Mucosa of descending colon (tissue), 3 donors: ENCODE measurements around the gene RPL32. TPM values are rescaled to one million over a fixed set of nuclear protein-coding genes. Genes with fewer than 3 reads are reported as not detected.
"Not testable (repeated sequence)": the region's sequence is repeated elsewhere in the genome, so short reads cannot be mapped to it uniquely, and the experiment has no call there.

ENCODE experiments used
- ATAC-seq: fragments of 200-7000 bp; cut with Tn5 transposase; one replicate; pipeline ENCODE4 v1.9.1; 2020; ENCODE audit warnings: mild to moderate bottlenecking, moderate library complexity
- DNase-seq, 3 donors: peaks; one replicate each; pipeline ENCODE4 v3.0.0-alpha.2; 2020
- H3K36me3 ChIP-seq: fragments of 200-600 bp; one replicate; pipeline ENCODE4 v1.8.0; 2021; ENCODE audit warnings: low read depth, mild to moderate bottlenecking
- H3K4me1 ChIP-seq: fragments of 200-600 bp; one replicate; pipeline ENCODE4 v1.8.0; 2021; ENCODE audit warnings: low read depth, mild to moderate bottlenecking
- H3K4me3 ChIP-seq: fragments of 200-600 bp; one replicate; pipeline ENCODE4 v1.8.0; 2021; ENCODE audit warnings: mild to moderate bottlenecking
- H3K9me3 ChIP-seq: fragments of 200-600 bp; one replicate; pipeline ENCODE4 v1.8.0; 2021; ENCODE audit warnings: mild to moderate bottlenecking
- CTCF ChIP-seq: fragments of 200-600 bp; IDR thresholded peaks from one replicate; pipeline ENCODE4 v1.8.0; 2022; ENCODE audit warnings: antibody characterized with exemption, mild to moderate bottlenecking
- intact Hi-C, 2 donors: fragments of 100-400 bp; cut with DNase I in 1 of 2; cut with micrococcal nuclease in 1 of 2; formaldehyde crosslinking; loops; one replicate each; pipeline versions ENCODE4 v1.11.0 to v1.11.1; 2022; cut with DNase I, micrococcal nuclease
- total RNA-seq, 3 donors: library from RNA; stranded (reverse); fragmentation: NEBNext Ultra II Directional in 2 of 3; extraction: Animal tissue kit (Norgen Biotek cat#: 25700) in 2 of 3; gene quantifications; one replicate each; pipeline versions ENCODE4 v1.2.1 to v1.2.4, GENCODE V29; 2021 to 2023
- donor health status: DM: no; HTN: no; CAD: no; lungs with moderate emphysema.
- donor health status: DM: no; HTN: no; CAD: no.
- donor health status: DM: no; HTN: yes; CAD: no.

Gene RPL32
- total RNA-seq, 3 donors from 2014 or later: 1,042 to 1,233 (median 1,185) TPM

GRCh38 chr3:12845811-12846210 is 4.4 kb upstream of the RPL32 start:
- Histone ChIP-seq H3K4me3 (no peak overlapping the region), H3K4me1 (no peaks in the 10 kb centered on the region), H3K9me3 (no peaks in the 10 kb centered on the region), H3K36me3 (no peaks in the 10 kb centered on the region)
- ATAC-seq (no peak), DNase-seq (no peak)
- TF ChIP-seq CTCF: no peak
- intact Hi-C loops: no loop called here

GRCh38 chr3:12842469-12842868 is 1.1 kb upstream of the RPL32 start:
- intact Hi-C loops: no loop called here
- no peaks in the 10 kb centered on the region for H3K9me3 ChIP-seq
- no peak for TF ChIP-seq CTCF
- ATAC-seq (no peak), DNase-seq (no peak)
- H3K4me1 ChIP-seq: peaks cover 18% of the 10 kb centered on the region
- H3K4me3 ChIP-seq: no peak overlapping the region
- peaks cover 9% of the 10 kb centered on the region for H3K36me3 ChIP-seq

- DNase-seq (no peak), ATAC-seq (no peak)
- H3K9me3 ChIP-seq: no peaks in the 10 kb centered on the region
- H3K4me3 ChIP-seq: no peak overlapping the region
- peaks cover 18% of the 10 kb centered on the region for H3K4me1 ChIP-seq
- intact Hi-C loops: no loop called here
- no peak for TF ChIP-seq CTCF
- H3K36me3 ChIP-seq: peaks cover 9% of the 10 kb centered on the region
Observed at GRCh38 chr3:12841970-12842328, 584 bp upstream of the RPL32 start.

GRCh38 chr3:12840591-12841148 is 695 bp downstream of the RPL32 start:
- Histone ChIP-seq H3K4me1 (peaks cover 18% of the 10 kb centered on the region), H3K4me3 (peak overlapping the region; percentile 65), H3K36me3 (peaks cover 9% of the 10 kb centered on the region), H3K9me3 (no peaks in the 10 kb centered on the region)
- TF ChIP-seq CTCF: no peak
- DNase-seq (peak in 1 of 3 donors; percentile 19), ATAC-seq (peak; percentile 60)
- intact Hi-C loops: no loop called here

- intact Hi-C loops, DNase-seq, H3K9me3 ChIP-seq, ATAC-seq, H3K4me3 ChIP-seq, H3K36me3 ChIP-seq: not testable (repeated sequence)
- H3K4me1 ChIP-seq: peaks cover 18% of the 10 kb centered on the region
Observed at GRCh38 chr3:12840148-12840547, 1.2 kb downstream of the RPL32 start.

GRCh38 chr3:12839156-12839946 is 2.0 kb downstream of the RPL32 start:
- Histone ChIP-seq H3K4me3 (no peak overlapping the region), H3K9me3 (no peaks in the 10 kb centered on the region), H3K36me3 (peaks cover 9% of the 10 kb centered on the region), H3K4me1 (peaks cover 18% of the 10 kb centered on the region)
- DNase-seq (no peak), ATAC-seq (no peak)
- intact Hi-C loops: no loop called here
- no peak for TF ChIP-seq CTCF
